ENCODE data around the gene IFT88.
"Not testable (repeated sequence)": the region's sequence is repeated elsewhere in the genome, so short reads cannot be mapped to it uniquely, and the experiment has no call there.

DNA sequence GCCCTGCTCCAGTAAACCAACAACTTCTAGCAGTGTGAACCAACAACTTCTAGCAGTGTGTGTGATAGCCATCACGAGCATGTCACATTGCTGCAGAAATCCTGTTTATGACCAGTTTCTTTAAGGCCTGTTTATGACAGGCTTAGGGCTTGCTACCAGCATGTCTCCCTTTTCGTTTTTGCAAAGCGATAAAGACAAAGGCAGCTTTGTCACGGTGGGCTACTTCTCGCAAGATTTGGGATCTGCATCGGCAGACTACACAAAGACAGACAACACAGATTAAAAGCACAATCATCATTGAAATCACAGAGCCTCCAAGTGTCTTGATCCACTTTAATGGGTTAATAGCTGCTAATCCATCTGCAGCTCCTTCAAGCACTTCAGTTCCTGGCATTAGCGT is 111.6 kb downstream of the IFT88 start:
- not testable (repeated sequence) for TF ChIP-seq POLR2AphosphoS5, POLR2A, EP300 (IDR thresholded peaks at IDR 0.05)
- TF ChIP-seq, protein P1, sequence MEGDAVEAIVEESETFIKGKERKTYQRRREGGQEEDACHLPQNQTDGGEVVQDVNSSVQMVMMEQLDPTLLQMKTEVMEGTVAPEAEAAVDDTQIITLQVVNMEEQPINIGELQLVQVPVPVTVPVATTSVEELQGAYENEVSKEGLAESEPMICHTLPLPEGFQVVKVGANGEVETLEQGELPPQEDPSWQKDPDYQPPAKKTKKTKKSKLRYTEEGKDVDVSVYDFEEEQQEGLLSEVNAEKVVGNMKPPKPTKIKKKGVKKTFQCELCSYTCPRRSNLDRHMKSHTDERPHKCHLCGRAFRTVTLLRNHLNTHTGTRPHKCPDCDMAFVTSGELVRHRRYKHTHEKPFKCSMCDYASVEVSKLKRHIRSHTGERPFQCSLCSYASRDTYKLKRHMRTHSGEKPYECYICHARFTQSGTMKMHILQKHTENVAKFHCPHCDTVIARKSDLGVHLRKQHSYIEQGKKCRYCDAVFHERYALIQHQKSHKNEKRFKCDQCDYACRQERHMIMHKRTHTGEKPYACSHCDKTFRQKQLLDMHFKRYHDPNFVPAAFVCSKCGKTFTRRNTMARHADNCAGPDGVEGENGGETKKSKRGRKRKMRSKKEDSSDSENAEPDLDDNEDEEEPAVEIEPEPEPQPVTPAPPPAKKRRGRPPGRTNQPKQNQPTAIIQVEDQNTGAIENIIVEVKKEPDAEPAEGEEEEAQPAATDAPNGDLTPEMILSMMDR (IDR thresholded peaks at IDR 0.05) = not testable (repeated sequence)
